RKO (cell line): ENCODE measurements around the gene TBX15.

ENCODE experiments used
- DNase-seq: peaks from one replicate; pipeline ENCODE4 v3.0.0-alpha.2; 2016; ENCODE audit warnings: low spot score

The TBX15 gene

GRCh38 chr1:119001181-119002027, 13.3 kb upstream of the TBX15 start:
- no peak for DNase-seq

GRCh38 chr1:119000371-119001180, 12.4 kb upstream of the TBX15 start:
- DNase-seq: no peak

- DNase-seq: no peak
Measured at GRCh38 chr1:118999348-119000071, 11.4 kb upstream of the TBX15 start.

- no peak for DNase-seq
Measured at GRCh38 chr1:118998171-118998570, 10.0 kb upstream of the TBX15 start.

- DNase-seq: no peak
Measured at GRCh38 chr1:118997225-118997624, 9.1 kb upstream of the TBX15 start.

GRCh38 chr1:118995312-118996016, 7.3 kb upstream of the TBX15 start:
- no peak for DNase-seq

GRCh38 chr1:118993700-118994026, 5.5 kb upstream of the TBX15 start:
- no peak for DNase-seq

- no peak for DNase-seq
Measured at GRCh38 chr1:118992868-118993699, 4.9 kb upstream of the TBX15 start.

- no peak for DNase-seq
Measured at GRCh38 chr1:118992237-118992825, 4.2 kb upstream of the TBX15 start.

- no peak for DNase-seq
Measured at GRCh38 chr1:118991448-118991847, 3.3 kb upstream of the TBX15 start.

GRCh38 chr1:118990513-118991152, 2.5 kb upstream of the TBX15 start:
- no peak for DNase-seq

- DNase-seq: no peak
Measured at GRCh38 chr1:118989878-118990378, 1.8 kb upstream of the TBX15 start.

GRCh38 chr1:118989006-118989815, 1.1 kb upstream of the TBX15 start:
- DNase-seq: no peak

GRCh38 chr1:118987468-118988185, 516 bp downstream of the TBX15 start:
- DNase-seq: no peak

- DNase-seq: no peak
Measured at GRCh38 chr1:118986555-118987467, 1.3 kb downstream of the TBX15 start.

- no peak for DNase-seq
Measured at GRCh38 chr1:118985640-118986554, 2.2 kb downstream of the TBX15 start.
